ENCODE results near the gene EPB41.

DNA sequence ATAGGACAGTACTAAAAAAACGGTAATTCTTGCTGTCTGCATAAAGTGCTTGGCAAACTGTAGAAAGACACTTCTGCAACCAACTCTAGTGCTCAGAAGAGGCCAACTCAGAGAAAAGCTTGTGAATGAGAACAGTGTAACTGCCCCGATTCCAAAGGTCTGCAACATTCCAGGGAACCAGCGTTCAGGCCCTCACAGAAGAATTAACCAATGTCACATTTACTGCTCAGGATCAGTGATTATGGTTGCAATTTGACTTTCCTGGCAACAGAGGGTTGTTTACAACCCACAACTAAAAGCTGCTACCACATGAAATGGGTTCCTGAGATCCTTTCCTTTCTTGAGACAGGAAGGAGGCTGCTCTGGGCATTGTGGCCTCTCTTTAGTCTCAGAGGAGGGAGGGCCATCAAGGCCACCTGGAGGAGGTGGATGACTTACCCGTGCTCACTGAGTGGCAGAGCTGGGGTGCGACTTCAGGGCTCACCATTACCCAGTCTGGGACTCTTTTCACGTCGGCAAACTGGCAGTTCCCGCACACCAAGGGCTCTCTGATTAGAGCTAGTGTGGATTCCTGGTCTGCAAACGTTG lies 252.0 kb downstream of the EPB41 start:
- TF ChIP-seq, protein P1, sequence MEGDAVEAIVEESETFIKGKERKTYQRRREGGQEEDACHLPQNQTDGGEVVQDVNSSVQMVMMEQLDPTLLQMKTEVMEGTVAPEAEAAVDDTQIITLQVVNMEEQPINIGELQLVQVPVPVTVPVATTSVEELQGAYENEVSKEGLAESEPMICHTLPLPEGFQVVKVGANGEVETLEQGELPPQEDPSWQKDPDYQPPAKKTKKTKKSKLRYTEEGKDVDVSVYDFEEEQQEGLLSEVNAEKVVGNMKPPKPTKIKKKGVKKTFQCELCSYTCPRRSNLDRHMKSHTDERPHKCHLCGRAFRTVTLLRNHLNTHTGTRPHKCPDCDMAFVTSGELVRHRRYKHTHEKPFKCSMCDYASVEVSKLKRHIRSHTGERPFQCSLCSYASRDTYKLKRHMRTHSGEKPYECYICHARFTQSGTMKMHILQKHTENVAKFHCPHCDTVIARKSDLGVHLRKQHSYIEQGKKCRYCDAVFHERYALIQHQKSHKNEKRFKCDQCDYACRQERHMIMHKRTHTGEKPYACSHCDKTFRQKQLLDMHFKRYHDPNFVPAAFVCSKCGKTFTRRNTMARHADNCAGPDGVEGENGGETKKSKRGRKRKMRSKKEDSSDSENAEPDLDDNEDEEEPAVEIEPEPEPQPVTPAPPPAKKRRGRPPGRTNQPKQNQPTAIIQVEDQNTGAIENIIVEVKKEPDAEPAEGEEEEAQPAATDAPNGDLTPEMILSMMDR (IDR thresholded peaks at IDR 0.05) = no peak
- no peak for TF ChIP-seq POLR2A (IDR thresholded peaks at IDR 0.05)

Measured in esophagus squamous epithelium (tissue), 4 donors.